ENCODE results near the gene SEMA3F.
"Not testable (repeated sequence)": the region's sequence is repeated elsewhere in the genome, so short reads cannot be mapped to it uniquely, and the experiment has no call there.

SEMA3F gene

DNA sequence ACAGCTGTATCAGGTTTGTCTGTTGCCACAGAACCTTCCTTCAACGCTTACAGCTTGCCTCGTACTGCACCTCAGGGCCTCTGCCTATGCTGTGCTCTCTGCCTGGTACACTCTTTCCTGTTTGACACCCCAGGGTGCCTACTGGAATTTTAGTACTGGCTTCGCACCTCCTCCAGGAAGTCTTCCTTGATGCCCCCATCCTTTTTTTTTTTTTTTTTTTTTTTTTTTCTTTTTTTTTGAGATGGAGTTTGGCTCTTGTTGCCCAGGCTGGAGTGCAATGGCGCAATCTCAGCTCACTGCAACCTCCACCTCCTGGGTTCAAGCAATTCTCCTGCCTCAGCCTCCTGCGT, 56.2 kb downstream of the SEMA3F start:
- not testable (repeated sequence) for DNase-seq (ENCODE audit: low read depth in 2 of 2)

DNA sequence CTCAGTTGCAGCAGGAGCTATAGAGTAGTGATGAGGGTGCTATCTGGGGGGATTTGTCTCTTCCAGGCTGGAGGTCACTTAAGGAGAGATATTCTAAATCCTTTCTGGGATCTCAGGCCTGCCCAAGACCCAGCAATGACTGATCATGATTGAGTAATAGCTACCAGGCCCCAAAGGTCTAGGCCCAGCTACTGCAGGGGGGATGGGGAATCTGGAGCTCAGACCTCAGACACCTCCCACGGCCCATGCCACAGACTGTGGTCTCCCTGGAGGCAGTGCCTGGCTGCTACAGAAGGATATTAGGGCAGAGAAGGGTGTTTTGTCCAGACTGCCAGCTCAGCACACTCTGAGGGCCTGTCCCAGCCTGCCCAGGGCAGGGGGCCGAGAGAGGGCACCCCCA, 56.8 kb downstream of the SEMA3F start:
- DNase-seq (ENCODE audit: low read depth in 2 of 2) = no peak

DNA sequence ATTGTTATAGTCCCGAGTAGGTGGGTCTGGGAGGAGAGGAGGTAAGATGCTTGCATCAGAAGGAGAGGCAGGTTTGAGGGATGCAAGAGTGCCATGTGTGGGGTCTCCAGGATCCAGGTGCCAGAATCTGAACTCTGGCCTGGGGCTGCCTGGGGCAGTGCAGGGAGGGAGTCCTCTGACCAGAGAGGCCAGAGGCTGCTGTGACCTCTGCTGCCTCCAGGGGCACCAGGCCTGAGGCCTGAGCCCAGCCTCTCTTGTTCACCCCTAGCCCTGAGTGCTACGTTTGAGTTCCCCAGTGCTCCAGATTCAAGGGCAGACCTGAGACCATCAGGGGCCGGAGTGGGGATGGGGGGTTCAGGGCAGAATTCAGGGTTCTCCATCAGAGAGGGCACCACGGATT, 57.4 kb downstream of the SEMA3F start:
- DNase-seq (ENCODE audit: low read depth in 2 of 2) = no peak

DNA sequence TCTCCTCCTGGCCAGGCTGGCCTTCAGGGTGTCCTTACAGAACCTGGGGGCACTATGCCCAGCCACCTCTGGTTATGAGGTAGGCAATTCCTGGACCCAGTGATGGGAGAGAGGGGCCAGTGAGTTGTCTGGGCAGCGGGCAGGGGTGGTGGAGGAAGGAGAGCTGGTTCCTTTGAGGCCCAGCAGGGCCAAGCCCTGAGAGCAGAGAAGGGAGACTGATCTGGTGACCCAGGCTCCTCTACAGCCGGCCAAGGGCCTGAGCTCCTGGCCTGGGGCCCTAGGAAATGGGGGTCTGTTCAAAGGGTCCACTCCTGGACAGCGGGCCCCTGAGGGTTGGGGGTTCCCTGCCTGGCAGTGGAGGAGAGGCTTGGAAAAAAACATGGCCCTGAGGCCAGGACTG, 57.8 kb downstream of the SEMA3F start:
- DNase-seq (ENCODE audit: low read depth in 2 of 2) = no peak

DNA sequence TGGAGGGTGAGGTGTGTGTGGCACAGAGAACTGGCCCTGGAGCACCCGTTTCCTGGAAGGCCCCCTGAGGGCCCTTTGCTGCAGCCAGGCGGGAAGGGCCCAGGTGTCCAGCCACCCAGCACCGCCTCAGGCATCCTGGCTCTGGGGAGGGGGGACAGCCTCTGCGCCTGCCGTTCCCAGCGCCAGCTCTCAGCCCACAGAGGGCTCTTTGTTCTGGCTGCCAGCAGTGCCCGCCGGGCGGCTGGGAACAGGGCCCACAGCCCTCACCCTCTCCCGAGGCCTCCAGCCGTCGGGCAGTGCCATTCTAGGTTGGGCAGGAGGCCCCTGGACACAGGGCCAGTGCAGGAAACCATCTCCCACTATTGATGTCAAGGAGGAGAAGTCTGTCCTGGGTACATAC, 58.2 kb downstream of the SEMA3F start:
- DNase-seq (ENCODE audit: low read depth in 2 of 2) = no peak

DNA sequence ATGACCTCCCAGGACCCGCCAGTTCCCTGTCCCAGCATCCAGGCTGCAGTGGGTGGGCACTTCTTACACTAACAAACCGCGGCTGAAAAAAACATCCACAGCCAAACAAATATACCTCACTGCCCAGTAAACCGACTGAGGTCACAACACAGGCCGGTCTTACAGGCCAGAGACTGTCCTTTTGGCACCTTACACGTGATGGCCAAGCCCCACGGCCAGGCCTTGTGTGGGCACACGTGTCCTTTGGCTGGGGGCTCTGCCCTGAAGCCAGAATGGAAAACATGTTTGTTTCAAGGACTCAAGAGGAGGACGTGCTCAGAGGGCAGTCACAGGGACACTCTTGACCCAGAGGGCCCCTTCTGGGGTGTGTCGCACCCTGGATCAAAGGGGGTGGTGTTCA, 59.7 kb downstream of the SEMA3F start:
- DNase-seq (ENCODE audit: low read depth in 2 of 2) = no peak

DNA sequence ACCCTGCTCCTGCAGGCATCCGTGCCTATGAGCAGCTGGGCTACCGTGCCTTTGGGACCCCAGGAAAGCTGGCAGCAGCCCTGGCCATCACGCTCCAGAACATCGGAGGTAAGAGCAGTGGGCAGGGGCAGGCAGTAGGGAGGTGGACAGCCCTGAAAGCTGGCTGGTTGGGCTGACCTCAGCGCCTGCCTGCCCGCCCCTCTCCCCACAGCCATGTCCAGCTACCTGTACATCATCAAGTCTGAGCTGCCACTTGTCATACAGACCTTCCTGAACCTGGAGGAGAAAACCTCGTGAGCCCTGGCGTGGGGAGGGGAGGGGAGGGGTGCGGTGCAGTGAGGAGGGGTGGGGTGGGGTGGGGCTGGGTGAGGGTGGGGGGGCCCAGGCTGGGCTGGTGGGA, 60.4 kb downstream of the SEMA3F start:
- DNase-seq (ENCODE audit: low read depth in 2 of 2) = no peak

DNA sequence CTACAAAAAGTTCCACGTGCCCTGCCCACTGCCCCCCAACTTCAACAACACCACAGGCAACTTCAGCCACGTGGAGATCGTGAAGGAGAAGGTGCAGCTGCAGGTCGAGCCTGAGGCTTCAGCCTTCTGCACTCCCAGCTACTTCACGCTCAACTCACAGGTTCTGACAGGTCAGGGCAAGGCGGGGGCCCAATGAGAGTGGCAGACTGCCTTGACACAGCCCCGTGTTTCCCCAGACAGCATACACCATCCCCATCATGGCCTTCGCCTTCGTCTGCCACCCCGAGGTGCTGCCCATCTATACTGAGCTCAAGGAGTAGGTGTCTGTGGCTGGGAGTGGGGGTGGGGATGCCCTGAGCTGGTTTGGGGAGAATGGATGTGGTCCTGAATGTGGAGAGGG, 62.6 kb downstream of the SEMA3F start:
- DNase-seq (ENCODE audit: low read depth in 2 of 2) = no peak

DNA sequence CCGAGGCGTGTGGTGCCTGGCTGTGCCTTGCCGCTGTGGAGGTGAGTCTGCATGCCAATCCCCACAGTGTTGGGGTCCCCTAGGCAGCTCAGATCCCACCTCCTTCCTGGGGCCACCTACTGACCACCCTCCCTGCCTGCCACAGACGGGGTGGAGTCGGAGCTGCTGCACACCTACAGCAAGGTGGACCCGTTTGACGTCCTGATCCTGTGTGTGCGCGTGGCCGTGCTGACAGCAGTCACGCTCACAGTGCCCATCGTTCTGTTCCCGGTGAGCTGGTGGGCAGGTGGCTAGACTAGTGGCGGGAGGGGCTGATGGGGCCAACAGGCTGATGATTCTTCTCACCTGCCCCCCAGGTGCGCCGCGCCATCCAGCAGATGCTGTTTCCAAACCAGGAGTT, 63.3 kb downstream of the SEMA3F start:
- DNase-seq (ENCODE audit: low read depth in 2 of 2) = no peak

DNA sequence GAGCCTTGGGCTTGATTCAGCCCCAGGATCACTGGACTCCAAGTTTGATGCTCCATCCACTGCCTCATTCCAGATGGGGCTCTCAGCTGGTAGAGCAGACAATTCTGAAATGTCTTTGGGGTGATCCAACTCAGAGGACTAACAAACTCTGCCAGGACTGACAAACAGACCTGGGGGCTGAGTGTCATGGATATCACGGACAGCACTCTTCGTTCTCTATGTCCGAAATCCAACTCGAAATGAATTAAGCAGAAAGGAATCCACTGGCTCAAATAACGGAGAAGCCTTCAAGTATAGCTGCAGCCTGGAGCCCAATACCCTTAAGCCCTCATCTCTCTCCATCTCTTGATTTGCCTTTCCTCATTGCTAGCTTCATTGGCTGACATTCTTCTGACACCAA, 64.2 kb downstream of the SEMA3F start:
- DNase-seq (ENCODE audit: low read depth in 2 of 2) = no peak

DNA sequence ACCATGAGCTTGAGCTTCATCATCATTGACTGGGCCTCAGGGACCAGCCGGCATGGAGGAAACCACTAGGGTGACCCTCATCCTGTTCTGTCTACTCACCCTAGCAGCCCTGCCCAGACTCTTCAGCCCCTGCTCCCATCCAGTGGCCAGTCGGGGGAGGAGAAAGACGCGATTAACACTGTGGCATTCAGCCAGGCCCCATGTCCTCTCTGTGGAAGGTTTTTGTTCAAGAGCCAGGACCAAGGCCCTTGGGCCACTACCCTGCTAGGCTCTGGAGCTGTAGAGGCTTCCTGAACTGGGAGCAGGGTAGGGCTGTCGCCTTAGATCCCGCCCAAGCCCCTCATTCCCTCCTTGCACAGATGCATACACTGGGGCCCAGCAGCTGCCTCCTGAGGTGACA, 65.0 kb downstream of the SEMA3F start:
- no peak for DNase-seq (ENCODE audit: low read depth in 2 of 2)

DNA sequence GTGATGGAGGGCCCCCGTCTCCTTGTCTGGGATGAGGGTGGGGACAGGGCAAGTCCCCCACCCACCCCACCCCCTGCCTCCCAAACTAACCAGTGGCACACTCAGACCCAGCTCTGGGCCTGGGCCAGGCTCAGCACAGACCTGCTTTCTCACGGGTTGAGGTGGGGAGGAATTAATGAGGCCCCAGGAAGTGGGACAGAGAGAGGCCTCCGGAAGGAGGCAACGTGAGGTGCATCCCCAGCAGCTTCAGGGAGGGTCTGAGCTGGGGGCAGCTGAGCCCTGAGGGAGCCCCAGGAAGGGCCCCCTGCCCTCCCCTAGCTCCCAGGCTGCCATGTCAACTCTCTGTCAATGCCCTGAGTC, 65.9 kb downstream of the SEMA3F start:
- DNase-seq (ENCODE audit: low read depth in 2 of 2) = no peak

DNA sequence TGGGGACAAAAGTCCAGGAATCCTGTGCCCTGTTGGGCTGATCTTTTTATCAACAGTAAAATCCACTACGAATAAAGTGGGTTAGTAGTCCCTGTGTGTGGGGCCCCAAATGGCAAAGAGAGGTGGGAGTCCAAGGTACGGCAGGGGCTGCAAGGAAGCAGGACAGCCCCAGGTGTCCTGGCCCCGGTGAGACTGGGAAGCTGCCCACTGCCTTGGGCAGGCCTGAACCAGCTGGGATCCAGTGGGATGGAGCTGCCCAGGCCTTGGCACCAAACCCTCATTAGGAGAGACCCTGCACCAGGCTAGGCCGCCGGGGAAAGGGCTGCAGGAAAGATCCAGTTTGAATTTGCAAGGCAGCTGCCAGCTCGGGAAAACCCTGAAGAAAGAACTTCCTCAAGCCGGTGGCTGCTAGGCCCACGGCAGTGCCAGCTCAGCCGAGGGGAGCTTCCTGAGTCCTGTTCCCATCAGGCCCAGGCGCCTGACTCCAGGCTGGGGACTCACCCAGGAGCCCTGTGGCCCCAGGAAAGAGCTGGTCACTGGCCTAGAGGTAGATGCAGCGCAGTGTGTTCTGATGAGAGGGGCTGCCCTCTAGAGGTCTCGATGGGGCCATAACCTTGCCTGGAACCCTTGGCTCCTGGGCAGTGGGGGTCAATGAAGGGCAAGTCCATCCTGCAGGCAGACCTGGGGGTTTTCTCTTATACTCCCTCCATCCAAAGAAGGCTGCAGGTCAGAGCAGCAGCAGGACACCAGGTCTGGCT, 66.5 kb downstream of the SEMA3F start:
- no peak for DNase-seq (ENCODE audit: low read depth in 2 of 2)

DNA sequence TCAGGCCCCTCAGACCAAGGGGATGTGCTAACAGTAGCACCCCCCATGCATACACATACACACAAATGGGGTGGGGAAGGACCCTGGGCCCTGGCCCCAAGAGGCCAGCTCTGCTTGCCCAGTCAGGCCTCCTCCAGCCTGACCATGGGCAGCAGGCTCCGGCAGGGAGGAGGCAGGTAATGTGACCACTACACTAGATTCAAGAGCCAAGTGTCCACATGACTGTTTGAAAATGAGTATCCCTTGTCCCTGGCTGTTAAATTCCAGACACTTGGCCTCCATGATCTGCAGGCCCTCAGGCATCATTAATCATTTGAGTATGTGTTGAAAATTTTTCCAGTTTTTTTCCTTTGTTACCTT, 67.0 kb downstream of the SEMA3F start:
- no peak for DNase-seq (ENCODE audit: low read depth in 2 of 2)

DNA sequence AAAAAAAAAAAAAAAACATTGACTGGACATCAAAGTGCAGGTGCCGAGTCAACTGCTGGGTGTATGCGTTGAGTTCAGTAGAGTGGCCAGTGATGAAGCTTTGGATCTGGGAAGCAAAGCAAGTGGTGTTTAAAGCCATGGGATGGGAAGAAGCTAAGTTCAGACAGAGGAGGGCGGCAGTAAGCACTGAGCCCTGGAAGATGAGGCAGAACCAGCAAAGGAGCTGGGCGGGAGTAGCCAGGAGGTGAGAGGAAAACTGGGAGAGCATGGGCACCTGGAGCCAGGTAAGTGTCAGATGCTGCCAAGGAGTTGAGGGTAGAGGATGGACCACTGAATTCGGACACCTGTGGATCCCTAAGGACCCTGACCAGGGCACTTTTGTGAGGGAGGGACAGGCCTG, 69.5 kb downstream of the SEMA3F start:
- DNase-seq (ENCODE audit: low read depth in 2 of 2) = no peak

DNA sequence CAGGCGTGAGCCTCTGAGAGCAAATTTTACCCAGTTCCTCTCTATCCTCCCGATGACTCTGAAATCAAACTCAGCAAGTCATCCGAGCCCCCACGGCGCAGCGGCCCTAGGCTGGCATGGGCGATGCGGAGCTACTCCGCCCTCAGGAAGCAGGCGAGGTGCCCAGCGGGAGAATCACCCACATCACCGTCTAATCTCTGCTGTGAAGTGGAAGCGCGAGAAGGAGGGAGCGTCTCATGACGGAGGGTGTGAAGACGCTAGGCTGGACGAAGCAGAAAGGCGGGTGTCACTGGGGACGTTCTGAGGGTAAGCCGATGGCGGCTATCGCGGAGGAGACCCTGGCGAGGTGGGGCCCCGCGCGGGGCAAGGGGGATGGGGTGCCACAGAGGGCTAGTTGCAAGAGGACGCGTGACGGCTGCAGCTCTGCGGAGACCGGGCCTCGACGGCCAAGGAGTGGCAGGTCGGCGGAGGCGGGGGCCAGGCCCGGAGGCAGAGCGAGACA, 71.8 kb downstream of the SEMA3F start:
- DNase-seq (ENCODE audit: low read depth in 2 of 2) = no peak

DNA sequence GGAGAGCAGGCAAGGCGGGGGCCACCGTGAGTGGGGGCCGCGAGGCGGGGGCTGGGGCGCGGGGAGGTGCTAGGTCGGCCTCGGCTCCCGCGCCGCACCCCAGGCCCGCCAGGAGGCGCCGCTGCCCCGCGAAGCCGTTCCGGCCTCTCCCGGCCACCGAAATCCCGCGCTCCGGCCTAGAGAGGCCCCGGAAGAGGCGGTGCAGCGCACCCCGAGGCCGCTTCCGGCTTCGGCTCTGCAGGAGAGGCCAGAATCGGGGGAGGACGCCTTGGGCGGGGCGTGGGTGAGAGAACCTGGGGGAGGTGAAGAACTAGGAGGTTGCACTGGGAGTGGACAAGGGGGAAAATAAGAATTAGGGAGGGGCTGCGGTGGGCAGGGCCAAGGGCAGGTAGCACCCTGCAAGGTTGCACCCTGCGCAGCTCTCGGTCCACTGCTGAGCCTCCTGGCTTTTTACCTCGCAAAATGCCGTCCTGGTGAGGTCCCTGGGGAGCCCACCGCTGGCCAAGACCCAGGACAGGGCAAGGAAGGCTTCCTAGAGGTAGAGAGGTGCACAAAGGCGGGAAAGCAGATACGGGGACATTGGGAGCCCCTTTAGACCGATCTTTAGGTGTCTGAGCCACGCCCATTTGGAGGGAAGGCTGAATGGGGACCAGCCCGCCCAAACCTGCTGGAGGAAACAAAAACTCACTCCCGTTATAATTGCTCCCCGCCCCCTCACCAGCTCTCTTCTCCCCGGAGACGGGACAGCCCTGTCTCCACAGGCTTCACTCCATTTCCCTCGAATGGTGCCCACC, 72.5 kb downstream of the SEMA3F start:
- peak; percentile 76 to 81 for DNase-seq (ENCODE audit: low read depth in 2 of 2)

DNA sequence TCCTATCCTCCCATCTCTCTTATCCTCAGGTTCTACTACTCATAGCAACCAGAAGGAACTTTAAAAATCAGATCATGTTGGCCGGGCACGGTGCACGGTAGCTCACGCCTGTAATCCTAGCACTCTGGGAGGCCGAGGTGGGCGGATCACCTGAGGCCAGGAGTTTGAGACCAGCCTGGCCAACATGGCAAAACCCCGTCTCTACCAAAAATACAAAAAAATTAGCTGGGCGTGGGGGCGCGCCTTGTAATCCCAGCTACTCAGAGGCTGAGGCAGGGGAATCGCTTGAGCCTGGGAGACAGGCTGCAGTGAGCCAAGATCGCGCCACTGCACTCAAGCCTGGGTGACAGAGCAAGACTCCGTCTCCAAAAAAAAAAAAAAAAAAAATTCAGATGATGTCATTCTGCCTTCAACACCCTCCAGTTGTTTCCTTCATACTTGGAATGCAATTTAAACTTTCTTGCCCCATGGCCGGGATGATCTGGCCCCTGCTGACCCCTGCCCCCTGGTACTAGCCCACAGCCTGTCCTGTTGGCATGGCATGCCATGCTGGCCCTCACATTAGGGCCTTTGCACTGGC, 73.2 kb downstream of the SEMA3F start:
- DNase-seq (ENCODE audit: low read depth in 2 of 2) = not testable (repeated sequence)

DNA sequence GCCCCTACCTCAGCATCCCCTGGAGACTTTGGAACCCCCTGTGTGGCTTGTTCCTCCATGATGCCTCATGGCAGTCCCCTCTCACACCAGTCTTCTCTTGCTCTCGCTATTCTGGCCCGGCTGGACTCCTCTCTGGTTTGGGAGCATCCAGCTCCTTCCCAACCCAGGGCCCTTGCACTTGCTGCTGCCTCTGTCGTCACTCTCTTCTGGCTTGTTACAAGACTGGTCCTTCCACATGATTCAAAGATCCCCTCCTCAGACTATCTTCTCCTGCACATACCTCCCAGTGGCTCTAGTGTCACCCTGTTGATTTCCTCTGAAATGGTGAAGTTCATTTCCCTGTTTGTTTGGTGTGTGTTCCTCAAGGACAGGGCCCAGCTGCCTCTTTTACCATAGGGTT, 74.4 kb downstream of the SEMA3F start:
- DNase-seq (ENCODE audit: low read depth in 2 of 2) = no peak

DNA sequence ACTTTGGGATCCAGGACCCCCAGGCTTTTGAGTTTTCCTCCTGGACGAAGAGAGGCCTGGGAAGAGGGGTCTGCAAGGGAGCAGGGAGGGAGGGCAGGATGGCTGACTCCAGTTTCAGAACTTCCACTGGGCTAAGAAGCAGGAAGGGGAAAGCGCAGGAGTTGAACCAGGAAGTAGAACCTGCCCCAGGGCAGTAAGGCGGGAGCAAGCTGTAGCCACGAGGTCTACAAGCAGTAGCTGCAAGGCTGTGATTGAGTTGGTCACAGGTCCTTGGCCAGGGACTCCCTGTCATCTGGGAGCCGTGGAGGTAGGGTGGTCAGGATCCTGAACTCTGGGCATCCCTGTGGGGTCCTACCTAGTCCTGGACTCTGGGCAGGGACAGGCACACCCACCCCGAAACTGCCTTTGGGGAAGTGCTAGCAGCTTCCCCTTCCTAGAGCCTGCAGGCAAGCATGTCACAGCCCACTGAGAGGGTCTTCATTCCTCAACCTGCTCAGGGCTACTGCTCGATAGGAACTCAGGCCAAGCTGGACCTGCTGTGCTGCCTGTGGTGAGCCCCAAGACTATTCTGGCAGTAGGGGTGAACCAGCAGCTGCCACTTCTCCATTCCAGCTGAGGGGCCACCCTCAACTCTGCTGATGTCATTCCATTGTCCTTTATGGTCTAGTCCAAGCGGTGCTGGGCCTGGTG, 75.1 kb downstream of the SEMA3F start:
- no peak for DNase-seq (ENCODE audit: low read depth in 2 of 2)

DNA sequence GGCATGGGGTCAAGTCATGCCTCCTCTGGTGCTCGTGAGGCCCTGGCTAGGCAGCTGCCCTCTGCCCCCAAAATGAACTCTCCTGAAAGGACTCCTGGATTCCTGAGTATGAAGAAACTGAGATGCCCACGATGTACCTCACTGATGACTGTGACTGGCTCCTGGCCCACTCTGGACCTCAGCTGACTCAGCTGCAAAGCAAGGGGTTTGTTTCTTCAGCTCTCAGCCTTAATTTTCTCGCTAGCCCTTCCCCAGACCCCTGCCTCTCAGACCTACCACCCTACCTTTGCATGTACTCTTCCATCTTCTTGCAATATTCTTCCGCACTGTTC, 75.6 kb downstream of the SEMA3F start:
- DNase-seq (ENCODE audit: low read depth in 2 of 2) = no peak

DNA sequence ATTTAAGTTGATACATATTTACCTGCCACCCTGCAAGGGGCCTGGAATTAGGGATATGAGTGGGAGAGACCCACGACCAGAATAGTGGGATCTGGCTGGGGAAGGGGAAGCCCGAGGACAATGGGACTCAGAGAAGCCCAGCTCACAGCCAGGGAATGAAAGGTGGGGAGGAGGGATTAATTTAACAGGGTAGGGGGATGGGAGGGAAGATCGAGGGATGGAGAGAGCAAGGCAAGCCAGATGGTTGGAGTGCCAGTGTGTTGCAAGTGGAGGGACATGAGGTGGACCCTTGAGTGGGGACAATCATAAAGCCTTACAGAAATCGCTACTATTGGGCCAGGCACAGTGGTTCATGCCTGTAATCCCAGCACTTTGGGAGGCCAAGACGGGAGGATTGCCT, 76.5 kb downstream of the SEMA3F start:
- DNase-seq (ENCODE audit: low read depth in 2 of 2) = no peak

DNA sequence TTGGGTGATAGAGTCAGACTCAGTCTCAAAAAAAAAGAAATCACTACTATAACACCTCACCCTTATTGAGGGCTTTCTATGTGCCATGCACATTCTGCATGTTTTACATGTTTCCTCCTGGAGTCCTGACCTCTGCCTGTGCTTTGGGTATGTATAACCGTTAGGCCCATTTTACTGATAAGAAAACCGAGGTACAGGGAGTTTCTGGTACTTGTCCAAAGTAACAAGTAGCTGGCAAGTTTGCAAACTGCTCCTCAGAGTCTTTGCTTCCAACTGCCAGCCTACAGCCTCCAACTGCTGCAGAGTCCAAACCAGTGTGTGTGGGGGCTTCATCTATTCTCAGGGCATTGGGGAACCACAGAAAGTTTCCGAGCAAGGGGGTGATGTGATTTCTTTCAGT, 77.2 kb downstream of the SEMA3F start:
- no peak for DNase-seq (ENCODE audit: low read depth in 2 of 2)

Data from stimulated activated CD8-positive, alpha-beta memory T cell treated with anti-CD3 and anti-CD28 coated beads, Interleukin-7, amount 100 ng/mL, for 1 hour (primary cell).